ENCODE measurements around the gene ARL6IP4.

The ARL6IP4 gene

DNA sequence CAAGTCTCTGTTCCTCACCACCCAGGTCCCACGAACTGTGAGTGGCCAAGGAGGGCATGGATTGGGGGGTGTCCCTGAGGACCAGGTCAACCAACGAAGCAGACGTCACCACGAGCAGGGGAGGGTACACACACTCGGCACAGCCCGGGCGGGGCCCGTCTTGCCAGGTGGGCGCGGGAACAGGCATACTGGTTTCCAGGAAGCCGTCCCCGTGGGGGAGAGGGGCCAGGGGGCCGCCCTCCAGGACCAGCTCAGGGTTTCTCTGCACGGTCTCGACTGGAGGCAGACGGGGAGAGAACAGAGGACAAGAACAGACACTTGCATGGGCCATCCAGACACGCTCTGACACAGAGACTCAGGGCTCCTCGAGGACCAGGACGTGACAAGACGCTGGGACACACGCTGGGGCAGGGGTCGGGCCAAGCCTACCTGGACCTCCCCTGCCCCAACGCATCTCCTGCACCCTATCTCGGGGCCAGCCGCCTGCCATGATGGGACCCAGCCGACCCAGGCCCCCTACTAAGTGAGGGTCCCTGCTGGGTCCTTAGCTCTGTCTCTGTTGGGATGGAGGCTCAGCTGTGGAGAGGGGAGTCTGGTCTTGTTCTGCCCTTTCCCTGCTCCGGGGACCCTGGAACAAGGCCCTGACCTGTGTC is 11.3 kb downstream of the ARL6IP4 start:
- DNase-seq: no peak

DNA sequence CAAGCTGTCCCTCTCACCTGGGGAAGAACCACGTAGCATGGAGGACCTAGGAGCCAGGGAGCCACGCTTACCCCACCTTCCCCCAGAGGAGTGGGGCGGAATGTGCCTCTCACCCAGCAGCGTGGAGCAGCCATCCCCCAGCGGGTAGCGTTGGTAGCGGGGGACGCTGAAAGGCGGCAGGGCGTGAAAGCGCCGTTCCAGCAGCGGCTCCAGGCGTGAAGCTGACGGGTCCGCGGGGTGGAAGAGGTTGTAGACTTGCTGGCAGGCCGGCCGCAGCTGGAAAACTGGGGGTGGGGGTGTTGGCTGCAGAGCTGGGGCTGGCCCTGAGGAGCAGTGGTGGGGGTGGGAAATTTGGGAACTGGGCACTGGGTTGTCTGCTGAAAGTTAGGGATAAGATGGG is 11.9 kb downstream of the ARL6IP4 start:
- no peak for DNase-seq

DNA sequence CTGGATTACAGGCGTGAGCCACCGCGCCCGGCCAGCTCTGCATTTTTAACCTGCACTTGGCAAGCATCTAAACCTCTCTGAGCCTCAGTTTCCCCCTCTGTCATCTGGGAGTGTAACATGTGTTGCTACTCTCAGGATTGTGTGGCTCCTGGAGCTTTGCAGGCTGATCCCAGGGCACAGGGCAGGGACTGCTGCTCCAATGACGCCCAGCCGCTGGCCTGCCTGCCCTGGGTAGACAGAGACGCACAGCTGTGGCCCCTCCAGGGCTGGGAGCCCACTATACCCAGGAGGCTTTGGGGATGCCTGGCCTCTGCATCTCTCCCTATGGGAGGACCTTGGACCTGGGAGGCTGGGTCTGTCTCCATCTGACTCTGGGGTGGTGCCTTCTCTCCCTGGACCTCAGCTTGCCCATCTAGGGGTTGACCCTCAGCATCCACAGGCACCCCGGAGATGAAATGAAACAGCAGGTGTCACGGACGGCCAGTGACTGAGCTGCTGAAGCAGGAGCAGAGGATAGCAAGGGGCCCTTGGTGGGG is 13.7 kb downstream of the ARL6IP4 start:
- DNase-seq: no peak

DNA sequence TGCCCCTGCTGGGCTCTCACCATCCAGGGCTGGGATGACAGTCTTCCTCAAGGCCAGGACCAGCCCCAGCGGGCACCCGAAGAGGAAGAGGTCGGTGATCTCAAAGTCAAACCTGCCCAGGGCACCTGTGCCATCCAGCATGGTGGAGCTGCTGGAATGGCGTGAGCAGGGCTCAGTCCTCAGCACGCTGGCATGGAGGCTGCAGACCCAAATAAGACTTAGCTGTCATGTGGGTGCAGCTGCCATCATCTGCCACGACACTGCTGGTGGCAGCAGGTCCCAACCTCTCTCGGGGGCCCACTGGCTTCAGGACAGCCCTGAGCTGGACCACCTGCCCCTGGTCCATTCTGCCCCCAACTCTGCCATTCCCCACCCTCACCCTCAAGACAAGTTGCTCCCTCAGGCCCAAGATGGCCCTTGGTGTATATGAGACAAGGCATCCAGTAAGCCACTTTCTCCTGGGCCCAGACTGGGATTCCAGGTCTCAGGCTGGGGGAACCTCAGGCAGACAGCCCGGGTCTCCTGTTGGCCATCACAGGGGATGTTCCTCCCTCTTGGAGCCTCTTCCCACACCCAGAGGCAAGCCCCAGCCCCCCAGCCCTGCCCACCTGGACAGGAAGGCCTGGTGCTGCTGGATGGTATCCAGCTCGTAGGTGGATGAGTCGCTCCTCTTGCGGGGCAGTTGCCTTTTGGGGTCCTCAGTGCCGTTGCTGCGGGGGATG is 14.5 kb downstream of the ARL6IP4 start:
- DNase-seq: no peak

DNA sequence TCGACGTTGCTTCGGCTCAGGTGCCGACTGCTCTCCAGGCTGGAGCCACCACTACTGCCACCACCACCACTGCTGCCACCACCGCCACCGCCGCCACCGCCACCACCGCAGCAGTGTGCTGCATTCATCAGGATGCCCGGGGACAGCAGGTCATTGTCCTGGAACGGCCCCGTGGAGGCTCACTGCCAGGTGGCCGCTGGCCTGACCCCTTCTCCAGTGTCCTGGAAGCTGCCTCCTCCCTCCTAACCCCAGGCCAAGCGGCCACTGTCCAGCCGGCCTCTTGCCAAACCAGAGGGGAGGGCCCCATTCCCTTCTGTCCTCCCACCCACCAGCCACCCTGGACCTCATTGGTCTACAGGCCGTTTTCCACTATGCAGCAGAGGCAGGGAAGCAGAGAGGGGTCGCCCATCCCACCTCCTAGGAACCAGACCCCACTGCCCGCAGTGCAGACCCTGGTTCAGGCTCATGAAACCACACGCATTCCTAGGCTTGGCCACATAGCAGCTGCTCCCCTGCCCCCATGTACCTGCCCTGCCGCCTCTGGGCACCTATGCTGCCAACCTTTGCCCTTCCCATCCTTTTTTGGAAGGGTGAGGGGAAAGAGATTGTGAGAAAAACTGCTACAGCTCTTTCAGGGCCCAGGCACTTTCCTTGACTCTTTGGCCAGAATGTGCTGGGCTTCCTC is 15.2 kb downstream of the ARL6IP4 start:
- DNase-seq: no peak

DNA sequence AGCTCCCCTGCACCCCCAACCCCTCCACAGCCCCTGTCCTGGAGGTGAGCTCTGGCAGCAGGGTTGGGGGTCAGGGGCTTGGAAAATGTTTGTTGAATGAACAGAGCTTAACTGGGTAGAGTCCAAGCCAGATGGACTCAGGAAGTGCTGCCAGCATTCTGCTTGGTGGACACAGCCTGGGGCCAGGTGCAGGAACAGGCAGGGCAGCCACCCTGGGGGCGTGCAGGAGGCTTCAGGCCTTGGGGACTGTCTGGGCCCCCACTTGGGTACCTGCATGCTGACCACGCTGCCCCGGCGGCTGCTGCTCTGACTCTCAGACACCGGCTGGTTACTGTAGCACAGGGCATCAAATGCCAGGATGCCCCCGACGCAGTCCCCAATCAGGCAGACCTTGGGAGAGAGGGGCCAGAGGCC is 15.7 kb downstream of the ARL6IP4 start:
- no peak for DNase-seq

DNA sequence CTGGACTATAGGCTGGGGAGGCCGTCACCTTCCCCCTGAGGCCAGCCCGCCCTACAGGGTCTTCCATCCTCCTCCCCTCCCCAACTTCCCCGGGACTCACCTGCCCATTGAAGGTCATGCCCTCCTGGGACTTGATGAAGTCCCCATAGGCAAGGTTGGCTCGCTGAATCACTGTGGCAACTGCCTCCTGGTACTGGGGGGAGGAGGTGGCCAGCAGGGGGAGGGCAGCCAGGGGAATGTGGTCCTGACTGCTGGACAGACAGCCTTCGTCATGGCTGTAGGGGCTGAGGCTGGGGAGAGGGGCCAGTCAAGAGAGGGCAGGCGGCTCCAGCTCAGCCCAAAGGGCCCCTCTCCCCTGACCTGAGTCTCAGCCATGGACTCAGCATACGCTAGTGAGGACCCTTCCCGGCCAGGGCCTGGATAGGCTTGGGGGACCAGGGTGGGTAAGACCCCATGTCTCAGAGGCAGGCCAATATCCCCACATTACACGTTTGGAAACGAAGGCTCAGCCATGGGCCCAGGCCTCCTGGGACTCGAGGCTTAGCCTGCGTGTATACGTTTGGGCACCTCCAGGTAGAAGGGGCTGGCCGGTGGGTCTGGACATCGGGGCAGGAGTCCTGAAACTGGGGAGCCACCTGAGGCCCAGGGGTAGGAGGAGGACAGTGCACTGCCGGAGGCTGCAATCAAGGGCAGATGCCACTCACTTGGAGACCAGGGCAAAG is 16.3 kb downstream of the ARL6IP4 start:
- no peak for DNase-seq

DNA sequence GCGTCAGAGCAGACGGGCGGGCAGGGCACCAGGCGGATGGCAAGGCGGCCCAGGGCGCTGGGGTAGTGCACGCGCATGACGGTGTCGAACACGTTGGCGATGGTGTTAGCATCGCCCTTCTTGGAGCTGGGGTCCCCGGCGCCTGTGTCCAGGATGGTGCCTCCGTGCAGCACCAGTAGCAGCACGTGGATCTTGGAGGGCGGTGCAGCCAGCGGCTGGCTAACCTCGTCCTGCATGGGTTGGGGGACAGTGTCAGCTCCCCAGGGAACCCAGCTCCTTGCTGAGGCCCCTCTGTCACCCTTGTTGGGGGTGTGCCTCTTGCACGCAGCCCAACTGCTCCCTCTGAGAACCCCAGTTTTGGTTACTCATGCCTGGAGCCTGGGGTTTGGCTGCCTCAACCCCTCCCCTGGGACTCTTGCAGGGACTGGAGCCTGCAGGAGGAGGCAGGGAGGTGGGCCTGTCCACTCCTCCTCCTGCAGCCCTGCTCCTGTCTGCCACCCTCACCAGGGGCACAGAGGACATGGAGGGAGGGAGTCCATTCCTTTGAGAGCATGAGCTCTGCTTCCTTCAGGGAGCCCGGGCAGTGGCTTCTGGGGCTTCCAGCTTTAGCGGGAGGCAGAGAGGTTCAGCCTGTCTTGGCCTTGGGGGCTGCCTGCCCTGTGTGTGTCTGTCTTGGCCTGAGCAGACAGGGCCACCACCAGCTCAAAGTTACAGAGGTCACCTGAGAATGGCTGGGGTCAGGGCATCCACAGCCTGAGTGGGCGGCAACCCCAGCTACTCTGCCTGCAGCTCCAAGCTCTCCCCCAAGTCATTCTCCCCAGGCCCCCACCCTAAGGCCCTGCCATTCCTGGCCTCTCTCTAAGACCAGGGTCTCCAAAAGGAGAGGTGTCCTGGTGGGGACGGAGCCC is 17.1 kb downstream of the ARL6IP4 start:
- DNase-seq: no peak

DNA sequence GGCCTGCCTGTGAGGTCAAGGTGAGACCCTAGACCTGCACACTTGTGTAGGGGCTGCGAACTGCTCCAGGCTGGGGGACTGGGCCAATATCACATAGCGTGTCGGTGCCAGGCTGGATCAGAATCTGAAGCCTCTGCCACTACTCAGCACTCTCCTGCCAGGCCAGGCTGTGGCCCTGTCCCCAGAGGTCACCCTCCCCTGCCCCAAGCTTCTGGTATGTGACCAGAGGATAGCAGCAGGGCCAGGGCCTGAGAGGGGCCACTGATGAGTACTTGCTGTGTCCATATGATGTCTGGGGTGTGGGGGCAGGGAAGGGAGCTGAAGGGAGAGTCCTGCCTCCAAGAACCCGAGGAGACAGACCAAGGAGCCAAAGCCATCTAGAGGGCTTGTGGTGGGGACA is 17.8 kb downstream of the ARL6IP4 start:
- DNase-seq: no peak

DNA sequence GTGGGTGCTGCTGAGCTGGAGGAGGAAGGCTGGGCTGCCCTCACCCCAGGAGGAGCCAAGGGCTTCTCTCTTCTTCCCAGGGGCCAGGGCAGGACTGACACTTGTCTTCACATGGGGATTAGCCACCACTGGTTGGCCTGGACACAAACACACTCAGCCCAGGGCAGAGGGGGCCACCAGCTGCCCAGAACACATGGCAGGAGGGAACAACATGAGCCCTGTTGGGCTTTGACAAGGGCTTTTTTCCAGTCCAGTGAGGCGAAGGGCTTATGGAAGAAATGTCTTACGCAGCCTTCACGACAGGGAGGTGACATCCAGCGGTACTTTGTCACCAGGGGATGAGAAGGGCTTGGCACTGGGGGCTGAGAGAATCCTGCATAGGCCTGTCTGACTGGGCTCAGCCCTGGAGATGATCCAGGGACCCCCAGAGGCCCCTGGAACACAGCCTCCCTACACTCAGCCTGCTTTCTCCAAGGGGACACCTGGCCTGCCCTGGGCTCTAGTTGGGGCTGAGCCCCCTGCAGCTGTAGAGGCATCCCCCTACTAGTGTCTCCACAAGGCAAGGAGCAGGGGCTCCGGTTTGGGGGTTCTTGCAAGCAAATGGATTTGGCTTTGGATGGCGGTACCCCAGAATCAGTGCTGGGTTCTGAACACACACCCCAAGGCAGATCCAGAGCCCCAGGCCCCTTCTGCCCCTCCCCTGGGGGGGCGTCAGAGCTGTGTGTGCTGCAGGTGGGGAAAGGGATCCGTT is 18.9 kb downstream of the ARL6IP4 start:
- DNase-seq: no peak

DNA sequence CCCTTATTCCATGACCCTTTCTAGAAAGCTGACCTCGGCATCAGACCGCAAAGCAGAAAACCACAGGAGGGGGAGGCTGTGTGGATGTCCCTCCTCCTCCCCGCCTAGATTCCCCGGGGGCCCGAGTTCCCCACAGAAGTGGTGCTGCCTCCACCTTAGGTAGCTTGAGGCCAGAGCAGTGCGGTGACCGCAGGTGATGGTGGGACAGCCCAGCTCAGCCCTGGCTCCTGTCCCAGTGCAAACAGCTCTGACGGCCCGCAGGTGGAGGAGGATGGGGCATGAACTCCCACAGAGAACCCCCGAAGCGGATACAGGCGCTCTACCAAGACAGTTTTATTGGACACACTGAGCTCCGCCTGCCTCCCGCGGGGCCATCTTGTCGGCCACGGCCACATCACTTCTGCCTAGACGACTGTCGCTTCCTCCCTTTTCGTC is 19.5 kb downstream of the ARL6IP4 start:
- DNase-seq: no peak

DNA sequence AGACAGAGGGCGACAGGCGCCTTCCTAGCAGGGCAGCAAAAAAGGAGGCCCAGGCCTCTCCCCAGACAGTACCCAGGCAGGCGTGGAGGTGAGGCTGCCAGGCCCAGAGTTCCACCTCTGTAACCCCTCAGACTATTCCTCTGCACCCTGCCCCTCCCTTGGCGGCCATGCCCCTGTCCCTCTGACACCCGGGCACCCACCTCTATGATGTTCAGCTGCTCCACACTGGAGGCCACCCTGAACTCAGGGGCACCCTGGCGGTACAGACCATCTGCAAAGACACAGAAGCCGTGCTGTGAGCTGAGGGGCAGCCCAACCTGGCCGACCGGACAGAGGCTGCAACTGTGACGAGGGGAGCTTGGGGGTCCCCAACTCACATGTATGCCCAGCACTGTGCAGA is 20.1 kb downstream of the ARL6IP4 start:
- no peak for DNase-seq

DNA sequence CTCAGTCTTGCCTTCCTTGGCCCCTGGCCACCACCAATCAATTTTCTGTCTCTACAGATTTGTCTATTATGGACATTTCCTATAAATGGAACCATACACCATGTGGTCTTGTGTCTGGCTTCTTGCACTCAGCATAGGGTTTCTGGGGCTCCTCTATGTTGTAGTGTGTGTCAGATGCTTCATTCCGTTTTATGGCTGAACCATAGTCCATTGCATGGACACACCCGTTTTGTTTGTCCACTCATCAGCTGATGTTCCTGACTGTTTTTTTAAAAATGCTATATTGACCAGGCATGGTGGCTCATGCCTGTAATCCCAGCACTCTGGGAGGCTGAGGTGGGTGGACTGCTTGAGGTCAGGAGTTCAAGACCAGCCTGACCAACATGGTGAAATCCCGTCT is 21.0 kb downstream of the ARL6IP4 start:
- no peak for DNase-seq

DNA sequence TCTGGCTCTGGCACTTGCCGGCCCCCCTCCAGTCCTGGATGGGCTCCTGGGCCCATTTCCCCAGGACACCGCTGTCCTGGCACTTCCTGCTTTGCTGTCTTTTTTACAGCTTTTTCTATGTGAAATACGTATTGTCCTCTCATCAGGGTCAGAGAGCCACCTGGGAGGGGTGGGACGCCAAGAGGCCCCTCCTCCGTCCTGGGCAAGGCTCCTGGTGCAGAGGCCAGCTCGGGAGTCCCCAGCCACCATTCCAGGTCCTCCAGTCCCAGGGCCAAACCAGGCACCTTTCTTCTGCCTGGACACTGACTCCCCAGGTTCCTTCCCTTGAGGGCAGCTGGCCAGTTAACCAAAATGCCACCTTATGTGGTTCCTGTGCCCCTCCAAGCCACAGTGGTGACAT is 22.8 kb downstream of the ARL6IP4 start:
- no peak for DNase-seq

DNA sequence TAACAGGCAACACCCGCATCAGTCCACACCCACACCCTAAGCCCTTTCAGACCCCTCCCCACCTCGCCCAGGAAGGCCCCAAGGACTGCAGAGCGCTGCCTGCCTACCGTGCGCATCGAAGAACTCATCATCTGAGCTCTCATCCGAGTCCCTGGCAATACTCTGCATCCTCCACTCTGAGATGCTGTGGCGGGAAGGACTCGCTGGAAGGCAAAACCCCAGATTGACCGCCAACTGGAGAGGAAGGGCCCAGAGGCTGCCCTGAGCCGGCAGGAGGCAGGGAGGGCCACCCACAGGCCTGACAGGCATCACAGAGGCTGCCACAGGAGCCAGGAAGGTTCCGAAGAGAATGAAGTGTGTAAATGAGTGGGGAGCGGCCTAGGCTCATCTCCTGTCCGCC is 23.8 kb downstream of the ARL6IP4 start:
- no peak for DNase-seq

DNA sequence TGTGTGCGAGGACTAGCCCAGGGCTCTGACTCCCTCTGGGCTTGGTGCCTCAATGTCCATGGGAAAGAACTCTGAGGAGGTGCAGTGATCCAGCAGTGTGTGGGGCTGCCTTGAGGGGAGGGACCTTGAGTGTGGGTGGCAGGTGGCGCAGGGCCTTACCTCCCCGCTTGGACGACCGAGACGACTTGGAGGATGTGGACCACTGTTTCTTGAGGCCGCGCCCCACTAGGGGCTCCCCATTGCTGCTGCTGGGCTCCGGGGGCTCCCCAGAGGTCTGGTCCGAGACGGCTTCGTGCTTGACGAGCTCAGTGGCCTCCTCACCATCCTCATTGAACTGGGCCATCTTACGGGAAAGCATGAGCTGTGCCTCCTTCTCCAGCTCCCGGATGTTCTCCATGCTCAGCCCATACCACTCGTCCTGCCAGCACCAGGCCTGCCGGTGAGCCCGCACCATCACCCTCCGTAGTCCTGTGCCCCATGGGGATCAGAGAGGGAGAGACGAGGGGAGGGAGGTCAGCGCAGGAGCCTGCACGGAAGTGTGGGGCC is 24.7 kb downstream of the ARL6IP4 start:
- no peak for DNase-seq

DNA sequence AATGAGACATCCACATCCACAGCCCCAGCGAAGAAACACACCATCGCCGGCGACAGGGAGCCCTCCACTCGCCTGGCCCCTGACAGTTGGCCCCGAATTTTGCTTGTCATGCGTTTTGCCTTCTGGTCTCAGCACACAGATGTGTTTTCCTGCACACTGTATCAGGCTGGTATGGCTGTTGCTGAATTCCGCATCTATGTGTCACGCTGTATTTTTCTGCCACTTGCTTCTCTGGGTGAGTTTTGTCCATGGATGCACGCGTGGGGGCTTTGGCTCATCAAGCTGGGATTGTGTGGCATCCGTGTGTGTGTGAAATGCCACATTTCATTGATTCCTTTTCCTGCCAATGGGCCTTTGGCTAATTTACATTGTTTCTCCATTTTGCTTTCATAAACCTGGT is 26.5 kb downstream of the ARL6IP4 start:
- no peak for DNase-seq

DNA sequence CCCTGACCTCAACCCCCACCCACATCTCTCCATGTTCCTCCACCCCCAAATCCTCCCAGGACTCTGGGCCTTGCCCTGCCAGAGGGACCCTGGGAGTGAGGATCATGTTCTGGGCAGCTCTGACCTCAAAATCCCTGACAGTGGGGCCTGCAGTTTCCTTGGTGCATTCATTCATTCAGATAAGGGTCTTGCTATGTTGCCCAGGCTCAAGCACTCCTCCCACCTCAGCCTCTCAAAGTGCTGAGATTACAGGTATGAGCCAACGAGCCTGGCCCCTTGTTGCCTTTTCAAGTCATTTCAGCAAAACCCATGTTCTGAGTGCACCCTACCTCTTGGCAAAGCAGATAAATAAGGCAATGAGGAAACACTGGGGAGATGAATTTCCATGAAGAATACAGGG is 29.6 kb downstream of the ARL6IP4 start:
- no peak for DNase-seq

DNA sequence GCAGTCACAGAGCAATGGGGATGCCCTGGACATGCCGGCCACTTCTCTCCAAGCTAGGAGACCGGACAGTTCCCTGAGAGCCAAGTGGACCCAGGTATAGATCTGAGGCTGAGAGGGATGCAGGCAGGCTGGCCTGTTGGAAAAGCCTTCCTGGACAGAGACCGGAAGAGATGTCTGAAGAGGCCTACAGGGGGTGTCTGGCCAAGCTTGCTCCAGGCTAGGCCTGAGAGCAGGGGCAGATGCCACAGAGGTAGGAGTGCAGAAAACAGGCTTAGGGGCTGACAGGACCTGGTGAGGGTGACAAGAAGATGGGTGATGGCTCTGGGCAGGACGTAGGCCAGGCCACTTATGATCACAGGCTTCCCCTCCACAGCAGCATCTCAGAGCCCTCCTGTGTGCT is 30.2 kb downstream of the ARL6IP4 start:
- DNase-seq: no peak

DNA sequence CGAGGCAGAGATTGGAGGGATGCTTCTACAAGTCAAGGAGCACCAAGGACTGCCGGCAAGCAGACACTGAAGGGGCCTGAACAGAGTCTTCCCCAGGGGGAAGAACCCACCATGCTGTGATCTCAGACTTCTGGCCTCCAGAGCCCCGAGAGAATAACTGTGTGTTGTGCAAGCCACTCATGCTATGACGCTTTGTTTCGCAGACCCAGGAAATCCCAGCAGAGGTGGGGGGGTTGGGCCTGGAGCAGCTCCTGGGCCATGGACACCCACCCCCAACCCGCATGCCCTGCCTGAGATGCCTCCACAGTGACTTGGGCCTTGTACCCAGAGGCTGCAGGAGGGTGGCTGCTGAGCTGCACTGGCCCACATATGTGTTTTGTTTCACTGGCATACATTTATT is 31.2 kb downstream of the ARL6IP4 start:
- DNase-seq: no peak

Measured in NCI-H146 (cell line).